ENCODE data around the gene MAP2K2. TPM values are rescaled to one million over a fixed set of nuclear protein-coding genes. Genes with fewer than 3 reads are reported as not detected.
A peak's percentile ranks its signal among the peaks of the same experiment; 100 is the strongest.

Gene MAP2K2
- total and polyA plus RNA-seq, 9 of the 15 experiments (the other 6 are each of a cell fraction or from before 2014, with no cell fraction given): 1.0 to 151 (median 58.3) TPM

DNA sequence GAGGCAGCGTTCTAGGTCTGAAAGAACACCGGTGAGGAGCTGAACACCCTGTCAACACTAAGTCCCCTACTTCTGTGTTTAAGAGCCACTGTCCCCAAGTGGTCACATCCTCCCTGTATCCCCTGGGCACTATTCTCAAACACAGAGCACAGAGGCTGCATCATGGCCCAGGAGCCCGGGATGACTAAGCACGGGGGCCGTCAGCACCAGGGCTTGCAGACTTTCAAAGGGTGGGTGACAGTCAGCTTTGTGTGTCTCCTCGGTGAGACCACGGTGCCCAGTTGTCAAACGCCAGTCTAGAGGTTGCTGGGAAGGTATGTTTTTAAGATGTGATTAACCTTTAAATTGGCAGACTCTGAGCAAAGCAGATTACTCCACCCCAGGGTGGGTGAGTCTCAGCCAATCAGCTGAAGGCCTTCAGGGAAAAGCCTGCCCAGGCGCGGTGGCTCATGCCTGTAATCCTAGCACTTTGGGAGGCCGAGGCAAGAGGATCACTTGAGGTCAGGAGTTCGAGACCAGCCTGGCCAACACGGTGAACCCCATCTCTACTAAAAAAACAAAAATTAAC lies 8.0 kb downstream of the MAP2K2 start:
- ChIA-PET CTCF (ENCODE audit: low intra/inter-chr PET ratio) (no interaction called here), POLR2A (interaction anchor here (0.6 kb wide), 1 partner anchor 53 kb away, joined by 4 read pairs; no protein-coding TSS in a partner anchor)
- in situ Hi-C loops (cut with MboI): no loop called here
- Histone ChIP-seq H3K9ac (ENCODE audit: insufficient read depth in 1 of 2, low read depth in 2 of 2, low read length in 2 of 2) (no peak overlapping the region), H3K27me3 (ENCODE audit: control insufficient read depth in 2 of 2, insufficient read depth in 2 of 2, low read length in 2 of 2) (no peaks in the 10 kb centered on the region), H3K9me1 (ENCODE audit: control insufficient read depth, insufficient read depth, low read length) (no peaks in the 10 kb centered on the region), H3K36me3 (ENCODE audit: control insufficient read depth, insufficient read depth, low read length) (peaks cover 85% of the 10 kb centered on the region; the same call in 2 of the 3 replicates), H2AFZ (ENCODE audit: low read depth, low read length) (no peak overlapping the region), H3K27ac (ENCODE audit: extremely low read depth, low read depth, low read length) (no peak overlapping the region), H4K20me1 (replicated peaks; ENCODE audit: control insufficient read depth, insufficient read depth, low read length) (no peaks in the 10 kb centered on the region; the same call in 1 of the 2 replicates), H3K9me3 (replicated peaks; ENCODE audit: control insufficient read depth, insufficient read depth, low read depth, low read length) (no peaks in the 10 kb centered on the region), H3K79me2 (ENCODE audit: control insufficient read depth, insufficient read depth, low read length) (peaks cover 12% of the 10 kb centered on the region; the same call in 1 of the 3 replicates), H3K4me2 (ENCODE audit: insufficient read depth, low read length) (no peak overlapping the region), H3K4me3 (no peak overlapping the region), H3K4me1 (replicated peaks in 1 of 2; ENCODE audit: control insufficient read depth in 2 of 2, insufficient read depth in 2 of 2, low read length in 2 of 2) (peaks cover 0 to 12% of the 10 kb centered on the region in 2 experiments; a peak in 2 of 5 replicates)
- peak in 1 of 4 experiments; percentile 11 for DNase-seq (ENCODE audit: extremely low read depth in 1 of 4, low spot score in 3 of 4)
- ATAC-seq: no peak
- FAIRE-seq: no peak
- intact Hi-C loops (cut with micrococcal nuclease): no loop called here
- 90% methylated on average over 12 of the region's 13 CpGs for WGBS (ENCODE audit: insufficient coverage, low coverage, missing lambda C conversion rate)
- no TSS peak for BruUV-seq (replicated peaks)
- no peak for TF ChIP-seq ESRRB (CRISPR knock-in tag; IDR thresholded peaks at IDR 0.05; ENCODE audit: borderline replicate concordance)
- no peak for TF ChIP-seq HEY1 (CRISPR knock-in tag; IDR thresholded peaks at IDR 0.05; ENCODE audit: borderline replicate concordance)

DNA sequence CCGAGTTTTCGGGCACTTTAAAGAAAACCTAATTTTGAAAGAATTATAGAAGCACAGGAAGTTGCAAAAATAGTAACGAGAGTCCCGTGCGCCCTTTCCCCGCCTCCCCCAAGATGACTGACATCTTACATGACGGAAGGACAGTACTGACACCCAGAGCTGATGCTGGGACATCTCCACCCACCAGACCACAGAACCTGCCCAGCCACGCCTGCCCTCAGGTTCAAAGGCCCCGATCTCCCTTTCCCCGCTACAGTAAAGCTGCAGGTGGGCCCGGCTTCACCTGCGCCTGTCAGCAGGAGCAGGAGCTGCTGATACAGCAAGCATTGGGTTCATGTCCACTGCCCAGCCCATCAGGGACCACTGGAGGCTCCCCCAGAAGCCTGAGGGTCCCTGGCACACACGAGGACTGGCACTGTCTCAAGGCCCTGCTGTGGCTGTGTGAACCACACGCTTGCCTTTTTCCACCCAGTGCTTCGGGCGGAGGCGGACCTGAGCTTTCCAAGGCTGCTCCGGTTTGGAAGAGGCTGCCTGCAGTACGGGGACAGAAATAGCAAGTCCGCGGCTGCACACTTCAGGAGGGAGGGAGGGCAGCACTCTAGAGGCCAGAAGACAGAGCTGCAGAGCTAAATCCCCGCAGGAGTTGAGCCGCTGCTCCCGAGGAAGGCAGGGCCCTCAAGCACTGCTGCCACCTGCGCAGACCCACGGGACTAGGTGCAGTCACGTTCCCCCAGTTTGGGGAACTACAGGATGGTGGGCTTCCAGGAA lies 8.7 kb downstream of the MAP2K2 start:
- POLR2A ChIA-PET: interaction anchor here (0.6 kb wide), 1 partner anchor 52 kb away, joined by 4 read pairs; no protein-coding TSS in a partner anchor
- Histone ChIP-seq H3K4me1 (replicated peaks in 1 of 2; ENCODE audit: control insufficient read depth in 2 of 2, insufficient read depth in 2 of 2, low read length in 2 of 2) (peaks cover 0 to 12% of the 10 kb centered on the region in 2 experiments; a peak in 2 of 5 replicates), H3K9me3 (replicated peaks; ENCODE audit: control insufficient read depth, insufficient read depth, low read depth, low read length) (no peaks in the 10 kb centered on the region), H3K36me3 (ENCODE audit: control insufficient read depth, insufficient read depth, low read length) (peaks cover 85% of the 10 kb centered on the region; the same call in 2 of the 3 replicates), H3K27me3 (ENCODE audit: control insufficient read depth in 2 of 2, insufficient read depth in 2 of 2, low read length in 2 of 2) (no peaks in the 10 kb centered on the region), H2AFZ (ENCODE audit: low read depth, low read length) (no peak overlapping the region), H4K20me1 (replicated peaks; ENCODE audit: control insufficient read depth, insufficient read depth, low read length) (no peaks in the 10 kb centered on the region), H3K27ac (ENCODE audit: extremely low read depth, low read depth, low read length) (no peak overlapping the region), H3K4me2 (ENCODE audit: insufficient read depth, low read length) (no peak overlapping the region), H3K9me1 (ENCODE audit: control insufficient read depth, insufficient read depth, low read length) (no peaks in the 10 kb centered on the region), H3K79me2 (ENCODE audit: control insufficient read depth, insufficient read depth, low read length) (0 out of 3 replicates have a peak, but pooled peaks cover 7% of the 10 kb centered on the region), H3K9ac (ENCODE audit: insufficient read depth in 1 of 2, low read depth in 2 of 2, low read length in 2 of 2) (peak overlapping the region in 1 of 2 experiments; percentile 58; a peak in 1 of 4 replicates), H3K4me3 (no peak overlapping the region)
- FAIRE-seq (no peak), ATAC-seq (no peak), DNase-seq (ENCODE audit: extremely low read depth in 1 of 4, low spot score in 3 of 4) (peak in 1 of 4 experiments; percentile 3)
- BruUV-seq (replicated peaks): no TSS peak
- in situ Hi-C loops (cut with MboI) (no loop called here), intact Hi-C loops (cut with micrococcal nuclease) (no loop called here)
- WGBS (ENCODE audit: insufficient coverage, low coverage, missing lambda C conversion rate): 85% methylated on average over 22 of the region's 27 CpGs
- CTCF ChIA-PET (ENCODE audit: low intra/inter-chr PET ratio): no interaction called here
- no peak for TF ChIP-seq ETV6 (IDR thresholded peaks at IDR 0.05; ENCODE audit: borderline replicate concordance in 1 of 2, low read depth in 2 of 2, low read length in 1 of 2)
- no peak for TF ChIP-seq ETV6 (CRISPR knock-in tag; IDR thresholded peaks at IDR 0.05; ENCODE audit: borderline replicate concordance)
- peak; percentile 23; the same call in 1 of the 2 replicates for TF ChIP-seq POLR2G (IDR thresholded peaks at IDR 0.05; ENCODE audit: low read depth, low read length)
- peak; percentile 50 for TF ChIP-seq ZFP36 (IDR thresholded peaks at IDR 0.05; ENCODE audit: low read depth, low read length, partially characterized antibody)
- TF ChIP-seq, protein P1, sequence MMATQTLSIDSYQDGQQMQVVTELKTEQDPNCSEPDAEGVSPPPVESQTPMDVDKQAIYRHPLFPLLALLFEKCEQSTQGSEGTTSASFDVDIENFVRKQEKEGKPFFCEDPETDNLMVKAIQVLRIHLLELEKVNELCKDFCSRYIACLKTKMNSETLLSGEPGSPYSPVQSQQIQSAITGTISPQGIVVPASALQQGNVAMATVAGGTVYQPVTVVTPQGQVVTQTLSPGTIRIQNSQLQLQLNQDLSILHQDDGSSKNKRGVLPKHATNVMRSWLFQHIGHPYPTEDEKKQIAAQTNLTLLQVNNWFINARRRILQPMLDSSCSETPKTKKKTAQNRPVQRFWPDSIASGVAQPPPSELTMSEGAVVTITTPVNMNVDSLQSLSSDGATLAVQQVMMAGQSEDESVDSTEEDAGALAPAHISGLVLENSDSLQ (IDR thresholded peaks at IDR 0.05): peak; percentile 35; the same call in 1 of the 2 replicates
